GM12878 (cell line): Measurements from ENCODE around the gene LRGUK. TPM values are rescaled to one million over a fixed set of nuclear protein-coding genes. Genes with fewer than 3 reads are reported as not detected.

Source experiments
- ATAC-seq: fragments of 200-7000 bp; cut with Tn5 transposase; 3 replicates; pipeline ENCODE4 v1.9.1; 2020; ENCODE audit warnings: mild to moderate bottlenecking, moderate library complexity
- BruUV-seq: library from RNA; stranded (reverse); fragments of 400-500 nt; replicated peaks from 2 replicates; lab custom pipeline; 2021; lab: Mats Ljungman, UMichigan
- CTCF ChIA-PET: fragments of 300-600 bp; sonication (Branson Sonifier 250); formaldehyde crosslinking; extraction: SDS; loops from one replicate; lab custom pipeline; 2021; ENCODE audit warnings: inconsistent platforms; lab: Yijun Ruan, JAX
- POLR2A ChIA-PET: fragments of 350-600 bp; formaldehyde crosslinking; extraction: SDS; loops from one replicate; lab custom pipeline; 2021; ENCODE audit warnings: inconsistent platforms; lab: Charles Lee
- RAD21 ChIA-PET: fragments of 300-600 bp; sonication (Branson Sonifier 250); formaldehyde crosslinking; loops from one replicate; lab custom pipeline; 2023; ENCODE audit warnings: antibody characterized with exemption; ENCODE audit not compliant: unreplicated experiment; lab: Charles Lee
- SMC1A ChIA-PET: fragments of 300-600 bp; sonication (Branson Sonifier 250); formaldehyde crosslinking; loops from one replicate; lab custom pipeline; 2023; ENCODE audit not compliant: unreplicated experiment, uncharacterized antibody; lab: Charles Lee
- DNase-seq: peaks from one replicate; pipeline ENCODE4 v3.0.0-alpha.2; 2011; ENCODE audit warnings: low read depth, low spot score
- FAIRE-seq: peaks from 3 replicates; lab custom pipeline; 2011; peaks lifted over from hg19 to GRCh38; lab: Jason Lieb, UNC
- H2AFZ ChIP-seq: 2 replicates; pipeline ENCODE4 v1.6.0; 2011; ENCODE audit warnings: low read depth, low read length, control low read depth; ENCODE audit not compliant: control insufficient read depth
- H3K27ac ChIP-seq: 2 replicates; pipeline ENCODE4 v1.5.1; 2011; ENCODE audit warnings: control low read depth; ENCODE audit not compliant: control insufficient read depth, insufficient read depth
- H3K27me3 ChIP-seq, 2 experiments: replicated peaks in 1 of 2; 2 replicates each; pipeline versions ENCODE4 v1.6.0 to v1.6.1; 2011; ENCODE audit warnings: low read length in 1 of 2; ENCODE audit not compliant: control insufficient read depth in 2 of 2, insufficient read depth in 2 of 2
- H3K36me3 ChIP-seq, 2 experiments: 2 replicates each; pipeline ENCODE4 v1.5.1; 2011; ENCODE audit warnings: low read length in 1 of 2; ENCODE audit not compliant: control insufficient read depth in 2 of 2, insufficient read depth in 2 of 2
- H3K4me1 ChIP-seq: 2 replicates; pipeline ENCODE4 v1.6.1; 2011; ENCODE audit warnings: mild to moderate bottlenecking, low read length, moderate library complexity, mixed read lengths; ENCODE audit not compliant: control insufficient read depth, insufficient read depth
- H3K4me2 ChIP-seq: 2 replicates; pipeline ENCODE4 v1.6.0; 2011; ENCODE audit warnings: control low read depth; ENCODE audit not compliant: control insufficient read depth, insufficient read depth
- H3K4me3 ChIP-seq: fragments of 200-600 bp; sonication (generic); 2 replicates; pipeline ENCODE4 v1.5.1; 2016
- H3K79me2 ChIP-seq: 2 replicates; pipeline ENCODE4 v1.6.0; 2011; ENCODE audit warnings: low read length; ENCODE audit not compliant: control insufficient read depth, insufficient read depth
- H3K9ac ChIP-seq: 2 replicates; pipeline ENCODE4 v1.8.0; 2011; ENCODE audit warnings: low read length, control low read depth, mixed read lengths; ENCODE audit not compliant: control insufficient read depth, insufficient read depth
- H3K9me3 ChIP-seq: replicated peaks from 3 replicates; pipeline ENCODE4 v1.5.1; 2011; ENCODE audit warnings: mild to moderate bottlenecking, low read length; ENCODE audit not compliant: control insufficient read depth, insufficient read depth
- H4K20me1 ChIP-seq: 2 replicates; pipeline ENCODE4 v1.6.0; 2011; ENCODE audit not compliant: control insufficient read depth, insufficient read depth
- BCL11A ChIP-seq: IDR thresholded peaks from 2 replicates; pipeline ENCODE4 v1.6.1; 2011; ENCODE audit warnings: low read depth, low read length
- MXI1 ChIP-seq: fragments of 150-350 bp; IDR thresholded peaks from 2 replicates; pipeline ENCODE4 v1.6.1; 2011; ENCODE audit warnings: low read depth, mild to moderate bottlenecking, inconsistent platforms, low read length, improper control_type of control experiment
- NBN ChIP-seq: fragments of 450-650 bp; IDR thresholded peaks from 2 replicates; pipeline ENCODE4 v1.6.1; 2016
- NR2C1 ChIP-seq: fragments of 450-650 bp; IDR thresholded peaks from 2 replicates; pipeline ENCODE4 v1.6.1; 2017; ENCODE audit warnings: antibody characterized with exemption, mild to moderate bottlenecking, moderate library complexity
- RELA ChIP-seq: fragments of 450-650 bp; IDR thresholded peaks from 2 replicates; pipeline ENCODE4 v1.8.0; 2014; ENCODE audit warnings: borderline replicate concordance; ENCODE audit not compliant: partially characterized antibody
- RFX5 ChIP-seq: IDR thresholded peaks from 2 replicates; pipeline ENCODE4 v1.6.1; 2011; ENCODE audit warnings: low read depth, low read length, improper control_type of control experiment
- SREBF2 ChIP-seq: IDR thresholded peaks from 2 replicates; pipeline ENCODE4 v1.6.1; 2012; ENCODE audit warnings: mild to moderate bottlenecking, low read length
- SRF ChIP-seq, 2 experiments: IDR thresholded peaks; 2 replicates each; pipeline ENCODE4 v1.6.1; 2011; ENCODE audit warnings: low read depth in 2 of 2, low read length in 2 of 2, mild to moderate bottlenecking in 1 of 2, moderate library complexity in 1 of 2
- TBL1XR1 ChIP-seq: IDR thresholded peaks from 2 replicates; pipeline ENCODE4 v1.6.1; 2012; ENCODE audit warnings: low read depth, low read length, improper control_type of control experiment
- ZNF207 ChIP-seq: fragments of 450-650 bp; IDR thresholded peaks from 2 replicates; pipeline ENCODE4 v1.6.1; 2014; ENCODE audit warnings: antibody characterized with exemption, mild to moderate bottlenecking, borderline replicate concordance
- WGBS: methylation state at CpG from one replicate; pipeline ENCODE4 v1.1.6; 2016; ENCODE audit warnings: low lambda C conversion rate; ENCODE audit not compliant: insufficient replicate concordance, insufficient coverage; ENCODE audit errors: missing lambda C conversion rate; 5-methylcytosine and 5-hydroxymethylcytosine counted together
- in situ Hi-C: fragments of 300-500 bp; cut with MboI; formaldehyde crosslinking; loops from 9 replicates; pipeline ENCODE4 v1.14.3; 2018; ENCODE audit warnings: mixed read lengths
- intact Hi-C: fragments of 100-400 bp; cut with micrococcal nuclease; formaldehyde crosslinking; loops from one replicate; pipeline ENCODE4 v1.14.2; 2022; ENCODE audit not compliant: unreplicated experiment
- polyA plus RNA-seq, 11 experiments: library from polyadenylated mRNA; depleted of rRNA in 4 of 11; unstranded in 6 of 11; stranded (reverse) in 5 of 11; fragments of >200 nt; fragmentation: Nextera tagmentation in 4 of 11; fragmentation: Illumina TruSeq in 1 of 11; extraction: Ambion mirVana in 4 of 11; extraction: Trizol in 1 of 11; gene quantifications; 1 replicate in 1 of 11; 2 replicates in 10 of 11; pipeline versions ENCODE4 v1.2.1 to v1.2.3, GENCODE V29; 2011 to 2016; ENCODE audit warnings: inconsistent platforms in 2 of 11, missing spikeins in 2 of 11, low read depth in 1 of 11
- total RNA-seq, 4 experiments: library from RNA; depleted of rRNA in 3 of 4; stranded (reverse); fragments of >200 nt in 3 of 4; fragmentation: Illumina TruSeq in 1 of 4; extraction: Trizol in 1 of 4; gene quantifications; 2 replicates each; pipeline versions ENCODE4 v1.2.1 to v1.2.3, GENCODE V29; 2013 to 2021
- TF ChIP-seq, protein P1 (sequence below): IDR thresholded peaks from 2 replicates; pipeline ENCODE4 v1.6.1; 2012; ENCODE audit warnings: low read depth, low read length, improper control_type of control experiment
- TF ChIP-seq, protein P2 (sequence below): fragments of 450-650 bp; formaldehyde crosslinking; IDR thresholded peaks from 2 replicates; pipeline ENCODE4 v1.4.0; 2022; ENCODE audit warnings: mild to moderate bottlenecking, moderate library complexity

LRGUK gene
- total and polyA plus RNA-seq, 10 of the 15 experiments (the other 5 are each of a cell fraction or from before 2014, with no cell fraction given): 0.04 to 0.14 (median 0.08) TPM; not detected in 3

DNA sequence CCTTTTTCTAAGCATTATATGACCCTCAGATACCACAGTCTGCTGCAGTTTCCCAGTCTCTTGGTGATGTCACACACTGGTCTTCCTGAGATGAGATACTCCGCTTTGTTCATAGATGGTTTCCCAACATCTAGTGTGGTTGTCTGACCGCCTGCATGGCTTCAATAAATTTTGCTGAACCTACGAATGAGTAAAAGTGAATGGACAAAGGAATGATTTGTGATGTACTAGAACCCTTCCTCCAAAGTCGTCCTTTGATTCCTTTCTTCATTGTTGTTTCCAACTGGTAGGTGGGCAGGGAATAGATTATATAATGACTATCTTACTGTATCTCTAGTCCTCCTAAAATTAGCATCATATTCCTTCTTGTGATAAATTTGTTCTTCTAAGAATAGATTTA lies 107.1 kb downstream of the LRGUK start:
- H3K9ac ChIP-seq: no peak overlapping the region
- ATAC-seq (no peak), DNase-seq (no peak), FAIRE-seq (no peak)
- BruUV-seq: no TSS peak
- H3K36me3 ChIP-seq: no peaks in the 10 kb centered on the region
- in situ Hi-C loops: no loop called here
- TF ChIP-seq TBL1XR1: no peak
- TF ChIP-seq RFX5: no peak
- TF ChIP-seq SREBF2: no peak
- no peak for TF ChIP-seq NBN
- TF ChIP-seq, protein P1, sequence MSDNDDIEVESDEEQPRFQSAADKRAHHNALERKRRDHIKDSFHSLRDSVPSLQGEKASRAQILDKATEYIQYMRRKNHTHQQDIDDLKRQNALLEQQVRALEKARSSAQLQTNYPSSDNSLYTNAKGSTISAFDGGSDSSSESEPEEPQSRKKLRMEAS: no peak
- no peak for TF ChIP-seq RELA
- no peak for TF ChIP-seq BCL11A
- TF ChIP-seq, protein P2, sequence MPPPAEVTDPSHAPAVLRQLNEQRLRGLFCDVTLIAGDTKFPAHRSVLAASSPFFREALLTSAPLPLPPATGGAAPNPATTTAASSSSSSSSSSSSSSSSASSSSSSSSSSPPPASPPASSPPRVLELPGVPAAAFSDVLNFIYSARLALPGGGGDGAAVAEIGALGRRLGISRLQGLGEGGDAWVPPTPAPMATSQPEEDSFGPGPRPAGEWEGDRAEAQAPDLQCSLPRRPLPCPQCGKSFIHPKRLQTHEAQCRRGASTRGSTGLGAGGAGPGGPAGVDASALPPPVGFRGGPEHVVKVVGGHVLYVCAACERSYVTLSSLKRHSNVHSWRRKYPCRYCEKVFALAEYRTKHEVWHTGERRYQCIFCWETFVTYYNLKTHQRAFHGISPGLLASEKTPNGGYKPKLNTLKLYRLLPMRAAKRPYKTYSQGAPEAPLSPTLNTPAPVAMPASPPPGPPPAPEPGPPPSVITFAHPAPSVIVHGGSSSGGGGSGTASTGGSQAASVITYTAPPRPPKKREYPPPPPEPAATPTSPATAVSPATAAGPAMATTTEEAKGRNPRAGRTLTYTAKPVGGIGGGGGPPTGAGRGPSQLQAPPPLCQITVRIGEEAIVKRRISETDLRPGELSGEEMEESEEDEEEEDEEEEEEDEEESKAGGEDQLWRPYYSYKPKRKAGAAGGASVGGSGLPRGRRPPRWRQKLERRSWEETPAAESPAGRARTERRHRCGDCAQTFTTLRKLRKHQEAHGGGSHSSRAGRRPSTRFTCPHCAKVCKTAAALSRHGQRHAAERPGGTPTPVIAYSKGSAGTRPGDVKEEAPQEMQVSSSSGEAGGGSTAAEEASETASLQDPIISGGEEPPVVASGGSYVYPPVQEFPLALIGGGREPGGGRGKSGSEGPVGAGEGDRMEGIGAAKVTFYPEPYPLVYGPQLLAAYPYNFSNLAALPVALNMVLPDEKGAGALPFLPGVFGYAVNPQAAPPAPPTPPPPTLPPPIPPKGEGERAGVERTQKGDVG: no peak
- TF ChIP-seq NR2C1: no peak
- TF ChIP-seq ZNF207: no peak
- TF ChIP-seq MXI1: no peak
- no peak for TF ChIP-seq SRF (IDR thresholded peaks at IDR 0.05; ENCODE audit: low read depth in 2 of 2, low read length in 2 of 2)
- RAD21 ChIA-PET: no interaction called here
- H3K9me3 ChIP-seq: no peaks in the 10 kb centered on the region
- peaks cover 0 to 3% of the 10 kb centered on the region in 2 experiments; a peak in 1 of 4 replicates for H3K27me3 ChIP-seq
- no peak overlapping the region for H3K27ac ChIP-seq
- WGBS: 33% methylated on average over 4 of the region's 4 CpGs
- H2AFZ ChIP-seq: no peak overlapping the region
- CTCF ChIA-PET: interaction anchor here (0.7 kb wide), 1 partner anchor 20 kb away, joined by 3 read pairs; no protein-coding TSS in a partner anchor
- intact Hi-C loops: no loop called here
- no peaks in the 10 kb centered on the region for H3K4me1 ChIP-seq
- no peak overlapping the region for H3K4me2 ChIP-seq
- SMC1A ChIA-PET: no interaction called here
- H4K20me1 ChIP-seq: no peaks in the 10 kb centered on the region
- H3K79me2 ChIP-seq: no peaks in the 10 kb centered on the region
- POLR2A ChIA-PET: no interaction called here
- no peak overlapping the region for H3K4me3 ChIP-seq
